Lower lobe of right lung (tissue), 2 donors: ENCODE data around the gene TRIB2. TPM values are rescaled to one million over a fixed set of nuclear protein-coding genes. Genes with fewer than 3 reads are reported as not detected.
A peak's percentile ranks its signal among the peaks of the same experiment; 100 is the strongest.

Source experiments
- ATAC-seq, 2 donors: fragments of 200-7000 bp; cut with Tn5 transposase; one replicate each; pipeline ENCODE4 v1.9.1; 2020 to 2022; ENCODE audit warnings: mild to moderate bottlenecking in 2 of 2, moderate library complexity in 2 of 2
- DNase-seq: peaks from one replicate; pipeline ENCODE4 v3.0.0-alpha.2; 2020
- H3K27ac ChIP-seq: fragments of 200-600 bp; one replicate; pipeline ENCODE4 v1.8.0; 2022
- H3K27me3 ChIP-seq: fragments of 200-600 bp; one replicate; pipeline ENCODE4 v1.8.0; 2022; ENCODE audit warnings: low read depth
- H3K36me3 ChIP-seq: fragments of 200-600 bp; one replicate; pipeline ENCODE4 v1.8.0; 2022; ENCODE audit warnings: mild to moderate bottlenecking
- H3K4me1 ChIP-seq: fragments of 200-600 bp; one replicate; pipeline ENCODE4 v1.8.0; 2022
- H3K4me3 ChIP-seq: fragments of 200-600 bp; one replicate; pipeline ENCODE4 v1.8.0; 2022; ENCODE audit warnings: mild to moderate bottlenecking
- H3K9me3 ChIP-seq: fragments of 200-600 bp; one replicate; pipeline ENCODE4 v1.8.0; 2022
- intact Hi-C: fragments of 100-400 bp; cut with DNase I; formaldehyde crosslinking; loops from one replicate; pipeline ENCODE4 v1.11.0; 2022
- total RNA-seq: library from RNA; stranded (reverse); fragmentation: NEBNext Ultra II Directional; extraction: Animal tissue kit (Norgen Biotek cat#: 25700); gene quantifications from one replicate; pipeline ENCODE4 v1.2.1, GENCODE V29; 2021
- TF ChIP-seq, protein P1 (sequence below): fragments of 200-600 bp; IDR thresholded peaks from one replicate; pipeline ENCODE4 v1.8.0; 2022; ENCODE audit warnings: antibody characterized with exemption, mild to moderate bottlenecking
- donor health status: DM: no; HTN: yes; CAD: no; lungs with severe emphysema.

Gene TRIB2
- total RNA-seq, 1 donor from 2014 or later = 35.1 TPM

DNA sequence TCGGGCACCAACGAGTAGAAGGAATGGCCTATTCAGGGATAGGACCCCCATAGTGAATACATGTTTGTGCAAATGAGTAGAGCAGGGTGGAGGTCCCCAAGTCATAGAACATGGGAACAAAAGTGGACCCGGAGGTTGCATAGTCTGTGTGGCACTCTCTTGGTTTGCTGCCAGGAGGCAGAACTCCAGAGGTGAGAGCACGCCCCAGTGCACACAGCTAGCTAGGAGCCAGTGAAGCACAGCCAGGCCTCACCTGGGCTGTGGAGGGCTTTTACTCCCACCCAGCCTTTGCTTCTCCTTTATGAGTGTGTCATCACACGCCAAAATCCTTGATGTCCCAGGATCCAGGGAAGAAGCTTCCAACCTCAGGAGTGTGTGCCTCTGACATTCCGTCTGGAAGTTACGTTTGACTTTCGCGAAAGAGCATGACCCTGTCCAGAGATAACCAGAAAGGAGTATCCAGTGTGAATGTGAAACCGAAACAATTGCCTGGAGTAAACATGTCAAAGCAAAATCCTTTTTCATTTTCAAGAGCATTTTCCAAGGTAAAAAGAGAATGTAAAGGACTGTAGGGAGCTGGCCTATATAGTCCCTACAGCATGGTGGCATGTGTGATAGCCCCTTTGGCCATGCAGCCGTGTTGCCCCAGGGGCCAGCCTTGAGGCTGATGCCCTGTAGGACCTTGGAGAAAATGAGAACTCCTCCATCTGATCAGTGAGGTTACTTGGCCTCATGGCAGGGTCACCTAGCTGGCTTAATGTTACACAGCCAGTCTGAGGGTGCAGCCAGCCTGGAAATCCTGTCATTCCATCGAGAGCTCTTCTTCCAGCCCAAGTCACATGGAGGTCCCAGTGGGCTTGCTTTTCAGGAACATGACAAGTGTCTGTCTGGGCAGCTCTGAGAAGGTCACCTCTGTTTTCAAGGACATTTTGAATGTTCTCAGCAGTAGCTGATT is 8.8 kb downstream of the TRIB2 start:
- ATAC-seq = peak in 1 of 2 donors; percentile 21
- H3K4me1 ChIP-seq = peaks cover 85% of the 10 kb centered on the region
- H3K4me3 ChIP-seq = peak overlapping the region; percentile 1
- TF ChIP-seq, protein P1, sequence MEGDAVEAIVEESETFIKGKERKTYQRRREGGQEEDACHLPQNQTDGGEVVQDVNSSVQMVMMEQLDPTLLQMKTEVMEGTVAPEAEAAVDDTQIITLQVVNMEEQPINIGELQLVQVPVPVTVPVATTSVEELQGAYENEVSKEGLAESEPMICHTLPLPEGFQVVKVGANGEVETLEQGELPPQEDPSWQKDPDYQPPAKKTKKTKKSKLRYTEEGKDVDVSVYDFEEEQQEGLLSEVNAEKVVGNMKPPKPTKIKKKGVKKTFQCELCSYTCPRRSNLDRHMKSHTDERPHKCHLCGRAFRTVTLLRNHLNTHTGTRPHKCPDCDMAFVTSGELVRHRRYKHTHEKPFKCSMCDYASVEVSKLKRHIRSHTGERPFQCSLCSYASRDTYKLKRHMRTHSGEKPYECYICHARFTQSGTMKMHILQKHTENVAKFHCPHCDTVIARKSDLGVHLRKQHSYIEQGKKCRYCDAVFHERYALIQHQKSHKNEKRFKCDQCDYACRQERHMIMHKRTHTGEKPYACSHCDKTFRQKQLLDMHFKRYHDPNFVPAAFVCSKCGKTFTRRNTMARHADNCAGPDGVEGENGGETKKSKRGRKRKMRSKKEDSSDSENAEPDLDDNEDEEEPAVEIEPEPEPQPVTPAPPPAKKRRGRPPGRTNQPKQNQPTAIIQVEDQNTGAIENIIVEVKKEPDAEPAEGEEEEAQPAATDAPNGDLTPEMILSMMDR = no peak
- H3K36me3 ChIP-seq = peaks cover 70% of the 10 kb centered on the region
- H3K27ac ChIP-seq = peak overlapping the region; percentile 39
- no peaks in the 10 kb centered on the region for H3K9me3 ChIP-seq
- no peak for DNase-seq
- intact Hi-C loops = no loop called here
- H3K27me3 ChIP-seq = no peaks in the 10 kb centered on the region

DNA sequence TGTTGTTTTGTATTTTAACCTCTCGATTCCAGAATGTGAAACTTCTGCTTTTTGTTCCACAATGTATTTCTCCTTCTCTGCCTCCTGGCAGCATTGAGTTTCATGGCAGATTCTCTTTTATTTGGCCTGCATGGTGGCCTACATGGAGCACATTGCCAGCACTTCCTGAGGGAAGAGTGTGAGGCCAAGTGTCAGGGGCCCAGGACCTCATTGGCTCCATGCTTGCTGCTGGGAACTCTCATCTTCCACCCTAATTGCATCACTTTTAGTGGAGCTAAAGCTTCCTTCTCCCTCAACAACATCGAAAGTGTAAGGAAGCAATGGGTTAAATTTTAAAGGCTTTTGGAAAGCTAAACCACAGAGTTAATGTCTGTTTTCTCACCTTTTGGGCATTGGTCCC is 9.5 kb downstream of the TRIB2 start:
- H3K27me3 ChIP-seq = no peaks in the 10 kb centered on the region
- H3K4me1 ChIP-seq = peaks cover 83% of the 10 kb centered on the region
- intact Hi-C loops = no loop called here
- H3K4me3 ChIP-seq = no peak overlapping the region
- H3K9me3 ChIP-seq = no peaks in the 10 kb centered on the region
- ATAC-seq (no peak), DNase-seq (no peak)
- peaks cover 77% of the 10 kb centered on the region for H3K36me3 ChIP-seq
- H3K27ac ChIP-seq = peak overlapping the region; percentile 39
- TF ChIP-seq, protein P1 = no peak

DNA sequence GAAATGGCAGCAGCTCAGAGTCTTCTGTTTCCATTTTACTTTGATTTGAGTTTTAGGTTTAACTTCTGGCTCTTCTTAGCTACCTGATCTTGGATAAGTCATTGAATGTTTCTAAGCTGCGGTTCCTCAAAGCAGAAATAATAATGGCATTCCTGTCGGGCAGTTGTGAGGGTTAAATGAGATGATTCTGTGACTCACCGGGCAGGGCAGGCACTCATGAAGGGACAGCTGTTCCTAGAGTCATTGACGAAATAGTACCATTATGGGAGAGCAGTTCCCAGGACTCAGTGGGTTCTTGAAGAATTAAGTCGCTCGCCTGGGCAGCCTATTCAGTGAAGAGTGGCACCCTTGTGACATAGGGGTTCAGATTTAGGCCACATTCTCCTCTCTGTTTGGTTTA is 10.3 kb downstream of the TRIB2 start:
- no peak overlapping the region for H3K4me3 ChIP-seq
- no peak overlapping the region for H3K27ac ChIP-seq
- DNase-seq (no peak), ATAC-seq (no peak)
- H3K9me3 ChIP-seq = no peaks in the 10 kb centered on the region
- H3K4me1 ChIP-seq = peaks cover 85% of the 10 kb centered on the region
- intact Hi-C loops = no loop called here
- peaks cover 81% of the 10 kb centered on the region for H3K36me3 ChIP-seq
- TF ChIP-seq, protein P1 = no peak
- H3K27me3 ChIP-seq = no peaks in the 10 kb centered on the region

DNA sequence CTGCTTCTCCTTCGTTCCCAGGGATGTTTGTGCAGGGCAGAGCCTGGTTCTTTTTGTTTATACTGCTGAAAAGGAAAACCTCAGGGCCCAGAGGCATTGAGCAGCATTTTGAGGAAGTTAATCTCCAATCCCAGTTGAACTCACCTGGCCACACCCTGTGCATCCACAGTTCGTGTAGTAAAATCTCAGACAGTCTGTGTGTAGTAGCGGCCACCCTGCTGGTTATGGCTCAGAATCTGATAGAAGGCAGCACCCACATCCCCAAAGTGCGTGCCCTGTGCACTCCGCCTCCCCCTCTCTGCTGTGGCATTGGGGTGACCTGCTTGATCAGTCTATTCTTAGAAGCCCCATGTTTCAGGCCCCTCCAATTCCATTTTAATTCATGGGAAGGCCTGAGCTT is 10.9 kb downstream of the TRIB2 start:
- ATAC-seq (no peak), DNase-seq (no peak)
- Histone ChIP-seq H3K4me3 (no peak overlapping the region), H3K9me3 (no peaks in the 10 kb centered on the region), H3K27ac (peak overlapping the region; percentile 31), H3K27me3 (no peaks in the 10 kb centered on the region), H3K4me1 (peaks cover 85% of the 10 kb centered on the region), H3K36me3 (peaks cover 81% of the 10 kb centered on the region)
- TF ChIP-seq, protein P1 = no peak
- intact Hi-C loops = no loop called here

DNA sequence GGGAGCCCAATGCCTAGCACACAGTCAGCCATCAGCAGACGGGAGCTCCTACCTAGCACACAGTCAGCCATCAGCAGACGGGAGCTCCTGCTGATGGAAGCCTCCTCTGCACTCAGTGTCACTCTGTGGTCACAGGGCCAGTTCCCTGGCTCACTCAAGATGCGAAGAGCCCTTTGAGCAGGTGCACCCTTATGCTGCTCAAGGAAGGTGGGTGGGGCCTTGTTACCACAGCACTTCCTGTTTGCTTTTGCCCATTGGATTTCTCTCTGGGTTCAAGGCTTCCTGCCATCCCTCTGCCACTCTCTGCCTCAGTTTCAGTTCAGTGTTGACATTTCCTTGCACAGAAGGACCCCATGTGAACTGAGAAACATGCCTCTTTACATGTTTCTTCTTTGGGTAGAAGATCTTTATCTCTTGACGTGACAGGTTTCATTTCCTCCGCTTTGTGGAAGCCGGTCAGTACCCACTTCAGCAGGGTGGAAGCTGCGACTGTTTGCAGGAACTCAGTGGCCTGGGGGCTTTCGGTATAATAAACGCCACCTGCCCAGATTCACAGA is 11.6 kb downstream of the TRIB2 start:
- Histone ChIP-seq H3K9me3 (no peaks in the 10 kb centered on the region), H3K4me1 (peaks cover 86% of the 10 kb centered on the region), H3K36me3 (peaks cover 79% of the 10 kb centered on the region), H3K27ac (peak overlapping the region; percentile 31), H3K27me3 (no peaks in the 10 kb centered on the region), H3K4me3 (peak overlapping the region; percentile 21)
- DNase-seq = no peak
- TF ChIP-seq, protein P1 = no peak
- ATAC-seq = peak in 1 of 2 donors; percentile 42
- intact Hi-C loops = no loop called here
